ENCODE measurements around the gene TMEM151B.
"Not testable (repeated sequence)": the region's sequence is repeated elsewhere in the genome, so short reads cannot be mapped to it uniquely, and the experiment has no call there.

DNA sequence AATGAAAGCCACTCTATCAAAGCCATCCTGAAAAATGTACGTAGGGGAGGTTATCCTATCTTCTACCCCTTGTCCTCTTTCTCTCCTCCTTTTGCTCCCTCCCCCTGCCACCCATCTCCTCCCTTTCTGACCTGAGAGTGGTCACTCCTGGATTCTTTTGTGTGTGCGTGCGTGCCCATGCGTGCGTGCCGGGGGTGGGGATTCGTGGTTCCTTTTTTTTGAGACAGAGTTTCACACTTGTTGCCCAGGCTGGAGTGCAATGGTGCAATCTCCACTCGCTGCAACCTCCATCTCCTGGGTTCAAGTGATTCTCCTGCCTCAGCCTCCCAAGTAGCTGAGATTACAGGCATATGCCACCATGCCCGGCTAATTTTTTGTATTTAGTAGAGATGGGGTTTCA lies 38.8 kb upstream of the TMEM151B start:
- TF ChIP-seq, protein P1, sequence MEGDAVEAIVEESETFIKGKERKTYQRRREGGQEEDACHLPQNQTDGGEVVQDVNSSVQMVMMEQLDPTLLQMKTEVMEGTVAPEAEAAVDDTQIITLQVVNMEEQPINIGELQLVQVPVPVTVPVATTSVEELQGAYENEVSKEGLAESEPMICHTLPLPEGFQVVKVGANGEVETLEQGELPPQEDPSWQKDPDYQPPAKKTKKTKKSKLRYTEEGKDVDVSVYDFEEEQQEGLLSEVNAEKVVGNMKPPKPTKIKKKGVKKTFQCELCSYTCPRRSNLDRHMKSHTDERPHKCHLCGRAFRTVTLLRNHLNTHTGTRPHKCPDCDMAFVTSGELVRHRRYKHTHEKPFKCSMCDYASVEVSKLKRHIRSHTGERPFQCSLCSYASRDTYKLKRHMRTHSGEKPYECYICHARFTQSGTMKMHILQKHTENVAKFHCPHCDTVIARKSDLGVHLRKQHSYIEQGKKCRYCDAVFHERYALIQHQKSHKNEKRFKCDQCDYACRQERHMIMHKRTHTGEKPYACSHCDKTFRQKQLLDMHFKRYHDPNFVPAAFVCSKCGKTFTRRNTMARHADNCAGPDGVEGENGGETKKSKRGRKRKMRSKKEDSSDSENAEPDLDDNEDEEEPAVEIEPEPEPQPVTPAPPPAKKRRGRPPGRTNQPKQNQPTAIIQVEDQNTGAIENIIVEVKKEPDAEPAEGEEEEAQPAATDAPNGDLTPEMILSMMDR (IDR thresholded peaks at IDR 0.05): not testable (repeated sequence)
- TF ChIP-seq POLR2A (IDR thresholded peaks at IDR 0.05): not testable (repeated sequence)
